Neutrophil (primary cell): ENCODE measurements around the gene ACSL1.

Source experiments
- H3K27ac ChIP-seq: fragments of 200-600 bp; sonication (generic); 2 replicates; pipeline ENCODE4 v1.5.1; 2016; ENCODE audit warnings: mild to moderate bottlenecking, moderate library complexity
- H3K27me3 ChIP-seq: fragments of 200-600 bp; sonication (generic); 2 replicates; pipeline ENCODE4 v1.6.0; 2016; ENCODE audit warnings: mild to moderate bottlenecking
- H3K36me3 ChIP-seq: fragments of 200-600 bp; sonication (generic); 2 replicates; pipeline ENCODE4 v1.5.1; 2017
- H3K4me1 ChIP-seq, 2 experiments: fragments of 200-600 bp in 1 of 2; sonication (generic) in 1 of 2; 1 replicate in 1 of 2; 2 replicates in 1 of 2; pipeline versions ENCODE4 v1.5.1 to v1.6.1; 2013 to 2016; ENCODE audit warnings: low read depth in 1 of 2, low read length in 1 of 2, mild to moderate bottlenecking in 1 of 2, moderate library complexity in 1 of 2; ENCODE audit not compliant: control insufficient read depth in 1 of 2, insufficient read depth in 1 of 2
- H3K4me3 ChIP-seq, 2 experiments: fragments of 200-600 bp in 1 of 2; sonication (generic) in 1 of 2; 1 replicate in 1 of 2; 2 replicates in 1 of 2; pipeline ENCODE4 v1.5.1; 2013 to 2016; ENCODE audit warnings: low read depth in 1 of 2, low read length in 1 of 2, mild to moderate bottlenecking in 1 of 2, moderate library complexity in 1 of 2
- H3K9me3 ChIP-seq: fragments of 200-600 bp; sonication (generic); 2 replicates; pipeline ENCODE4 v1.5.1; 2016
- TF ChIP-seq, protein P1 (sequence below): fragments of 200-600 bp; sonication (generic); IDR thresholded peaks from 2 replicates; pipeline ENCODE4 v1.5.1; 2016; ENCODE audit warnings: antibody characterized with exemption

ACSL1 gene

DNA sequence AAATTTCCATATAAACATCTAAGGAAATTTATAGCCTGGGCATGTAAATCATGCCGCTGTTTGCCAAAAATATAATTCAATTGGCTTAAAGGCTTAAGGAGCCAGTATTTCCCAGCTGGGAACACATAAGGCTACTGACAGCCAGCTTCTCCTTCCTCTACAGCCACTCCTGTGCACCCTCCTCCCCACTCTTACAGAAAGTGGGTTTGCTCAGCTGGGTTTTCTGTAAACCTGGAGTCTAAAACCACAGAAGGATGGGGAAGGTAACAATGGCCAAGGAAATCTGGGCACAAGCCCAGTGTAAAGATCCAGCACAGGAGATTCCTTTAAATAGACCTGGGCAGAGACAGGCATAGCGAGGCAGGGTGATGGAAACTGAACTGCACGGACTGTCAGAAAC is 18.5 kb downstream of the ACSL1 start:
- Histone ChIP-seq H3K27ac (peak overlapping the region; percentile 96), H3K36me3 (peaks cover 67% of the 10 kb centered on the region), H3K9me3 (no peaks in the 10 kb centered on the region), H3K27me3 (no peaks in the 10 kb centered on the region), H3K4me3 (peak overlapping the region; percentile 28 to 97), H3K4me1 (peaks cover 99 to 100% of the 10 kb centered on the region in 2 experiments)
- TF ChIP-seq, protein P1, sequence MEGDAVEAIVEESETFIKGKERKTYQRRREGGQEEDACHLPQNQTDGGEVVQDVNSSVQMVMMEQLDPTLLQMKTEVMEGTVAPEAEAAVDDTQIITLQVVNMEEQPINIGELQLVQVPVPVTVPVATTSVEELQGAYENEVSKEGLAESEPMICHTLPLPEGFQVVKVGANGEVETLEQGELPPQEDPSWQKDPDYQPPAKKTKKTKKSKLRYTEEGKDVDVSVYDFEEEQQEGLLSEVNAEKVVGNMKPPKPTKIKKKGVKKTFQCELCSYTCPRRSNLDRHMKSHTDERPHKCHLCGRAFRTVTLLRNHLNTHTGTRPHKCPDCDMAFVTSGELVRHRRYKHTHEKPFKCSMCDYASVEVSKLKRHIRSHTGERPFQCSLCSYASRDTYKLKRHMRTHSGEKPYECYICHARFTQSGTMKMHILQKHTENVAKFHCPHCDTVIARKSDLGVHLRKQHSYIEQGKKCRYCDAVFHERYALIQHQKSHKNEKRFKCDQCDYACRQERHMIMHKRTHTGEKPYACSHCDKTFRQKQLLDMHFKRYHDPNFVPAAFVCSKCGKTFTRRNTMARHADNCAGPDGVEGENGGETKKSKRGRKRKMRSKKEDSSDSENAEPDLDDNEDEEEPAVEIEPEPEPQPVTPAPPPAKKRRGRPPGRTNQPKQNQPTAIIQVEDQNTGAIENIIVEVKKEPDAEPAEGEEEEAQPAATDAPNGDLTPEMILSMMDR = no peak

DNA sequence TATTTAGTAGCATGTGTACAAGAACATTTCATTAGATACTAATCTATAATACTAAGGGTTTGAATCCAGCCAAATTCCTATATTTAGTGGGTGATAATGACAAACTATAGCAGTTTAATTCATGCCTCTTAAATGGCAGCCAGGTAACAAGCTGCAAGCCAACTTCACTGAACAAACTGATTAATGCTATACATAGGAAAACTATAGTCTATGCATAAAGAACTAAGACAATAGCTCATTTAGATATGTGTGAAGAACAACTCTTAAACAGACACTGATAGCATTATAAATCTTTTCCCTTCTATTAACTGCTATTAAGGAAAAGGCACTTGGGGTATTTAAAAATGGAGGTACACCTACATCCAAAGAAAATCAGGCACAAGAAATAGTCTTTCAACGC is 19.1 kb downstream of the ACSL1 start:
- H3K27ac ChIP-seq = peak overlapping the region; percentile 96
- H3K4me3 ChIP-seq = peak overlapping the region; percentile 28 to 97
- H3K36me3 ChIP-seq = peaks cover 67% of the 10 kb centered on the region
- H3K4me1 ChIP-seq = peaks cover 99 to 100% of the 10 kb centered on the region in 2 experiments
- no peaks in the 10 kb centered on the region for H3K27me3 ChIP-seq
- TF ChIP-seq, protein P1 = no peak
- no peaks in the 10 kb centered on the region for H3K9me3 ChIP-seq

DNA sequence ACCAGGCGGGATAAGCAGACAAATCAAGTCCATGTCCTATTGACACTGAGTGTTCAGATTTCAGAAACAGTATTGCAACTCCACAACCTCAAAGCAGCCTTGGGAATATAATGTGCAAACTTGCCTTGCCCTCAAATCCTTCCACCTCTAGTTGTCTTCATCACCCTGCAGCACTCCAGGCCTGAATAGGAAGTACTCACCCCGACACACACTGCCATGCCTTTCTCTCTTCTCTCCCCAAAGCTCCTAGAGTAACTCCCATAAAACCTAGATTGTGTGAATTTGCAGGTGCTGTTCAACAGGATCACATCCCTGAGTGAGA is 19.6 kb downstream of the ACSL1 start:
- Histone ChIP-seq H3K4me3 (peak overlapping the region in 1 of 2 experiments; percentile 97), H3K4me1 (peaks cover 99 to 100% of the 10 kb centered on the region in 2 experiments), H3K36me3 (peaks cover 70% of the 10 kb centered on the region), H3K27me3 (no peaks in the 10 kb centered on the region), H3K9me3 (no peaks in the 10 kb centered on the region), H3K27ac (peak overlapping the region; percentile 96)
- TF ChIP-seq, protein P1 = no peak

DNA sequence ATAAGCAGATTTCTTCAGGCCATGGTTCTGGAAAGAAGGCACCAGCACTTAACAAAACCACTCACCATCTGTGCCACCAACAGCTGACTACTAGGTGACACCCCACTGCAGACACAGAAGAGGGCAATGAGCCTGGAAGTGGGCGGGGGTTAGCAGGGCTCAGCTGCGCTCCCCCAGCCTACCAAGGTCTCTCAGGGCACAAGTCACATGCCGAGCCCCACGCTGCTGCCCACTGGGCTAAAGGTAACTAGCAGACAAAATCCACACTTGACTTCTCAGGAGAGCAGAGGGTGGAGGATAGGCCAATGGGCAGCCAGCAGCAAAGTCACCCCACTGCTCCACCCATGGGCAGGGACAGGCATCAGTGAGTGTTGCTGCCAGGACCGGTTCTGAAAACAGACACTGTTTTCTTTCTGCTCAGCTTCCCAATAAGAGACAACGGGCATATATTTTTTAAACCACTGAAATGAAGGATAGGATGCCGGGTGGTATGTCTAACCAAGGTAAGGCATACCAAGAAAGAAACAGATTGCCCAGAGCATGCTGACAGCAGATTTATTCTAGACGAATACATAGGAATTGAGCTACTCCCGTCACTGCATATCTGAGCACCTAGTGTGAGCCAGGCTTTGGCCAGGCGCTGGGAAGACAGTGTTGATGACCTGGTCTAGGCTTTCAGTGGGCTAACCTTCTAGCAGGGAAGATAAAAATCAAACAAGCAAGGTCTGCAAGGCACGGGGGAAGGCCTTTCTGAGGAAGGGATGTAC is 20.1 kb downstream of the ACSL1 start:
- Histone ChIP-seq H3K4me3 (peak overlapping the region; percentile 9 to 97), H3K36me3 (peaks cover 70% of the 10 kb centered on the region), H3K27ac (peak overlapping the region; percentile 96), H3K4me1 (peaks cover 99 to 100% of the 10 kb centered on the region in 2 experiments), H3K27me3 (no peaks in the 10 kb centered on the region), H3K9me3 (no peaks in the 10 kb centered on the region)
- TF ChIP-seq, protein P1 = no peak

DNA sequence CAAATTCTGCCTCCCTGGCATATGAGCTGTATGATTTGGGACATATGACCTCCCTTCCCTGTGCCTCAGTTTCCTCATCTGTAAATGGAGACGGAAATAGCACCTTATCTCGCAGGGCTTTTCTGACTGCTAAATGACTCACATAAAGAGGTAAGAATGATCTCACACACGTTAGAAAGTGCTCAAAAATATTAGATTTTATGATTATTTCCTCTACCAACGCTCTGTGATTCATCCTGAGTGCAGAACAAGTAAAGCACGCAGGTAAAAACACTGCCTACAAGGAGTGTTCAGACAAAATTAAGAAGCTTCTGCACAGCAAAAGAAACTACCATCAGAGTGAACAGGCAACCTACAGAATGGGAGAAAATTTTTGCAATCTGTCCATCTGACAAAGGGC is 21.1 kb downstream of the ACSL1 start:
- TF ChIP-seq, protein P1 = no peak
- peaks cover 72% of the 10 kb centered on the region for H3K36me3 ChIP-seq
- no peaks in the 10 kb centered on the region for H3K9me3 ChIP-seq
- no peaks in the 10 kb centered on the region for H3K27me3 ChIP-seq
- H3K27ac ChIP-seq = peak overlapping the region; percentile 96
- H3K4me1 ChIP-seq = peaks cover 99 to 100% of the 10 kb centered on the region in 2 experiments
- no peak overlapping the region for H3K4me3 ChIP-seq
